Pancreas (tissue), 10 donors: ENCODE data around the gene CSTPP1. TPM values are rescaled to one million over a fixed set of nuclear protein-coding genes. Genes with fewer than 3 reads are reported as not detected.
"Not testable (repeated sequence)": the region's sequence is repeated elsewhere in the genome, so short reads cannot be mapped to it uniquely, and the experiment has no call there.

Source experiments
- ATAC-seq, 4 donors: fragments of 200-7000 bp; cut with Tn5 transposase; one replicate each; pipeline versions ENCODE4 v1.8.0 to v1.9.1; 2020; ENCODE audit warnings: mild to moderate bottlenecking in 4 of 4, moderate library complexity in 4 of 4
- DNase-seq, 6 donors: peaks; one replicate each; pipeline ENCODE4 v3.0.0-alpha.2; 2020
- FAIRE-seq: peaks from 2 replicates; lab custom pipeline; 2012; peaks lifted over from hg19 to GRCh38; lab: Jason Lieb, UNC
- H3K27ac ChIP-seq, 4 donors: fragments of 200-600 bp; sonication (generic); 1 replicate in 3 of 4; 2 replicates in 1 of 4; pipeline versions ENCODE4 v1.5.0 to v1.8.0; 2020
- H3K27me3 ChIP-seq, 4 donors: fragments of 200-600 bp; one replicate each; pipeline ENCODE4 v1.8.0; 2021
- H3K36me3 ChIP-seq, 3 donors: fragments of 200-600 bp; sonication (generic) in 1 of 3; one replicate each; pipeline versions ENCODE4 v1.5.0 to v1.8.0; 2020 to 2021
- H3K4me1 ChIP-seq, 3 donors: fragments of 200-600 bp; one replicate each; pipeline ENCODE4 v1.8.0; 2021
- H3K4me3 ChIP-seq, 4 donors: fragments of 200-600 bp; sonication (generic) in 2 of 4; one replicate each; pipeline versions ENCODE4 v1.5.0 to v1.8.0; 2020 to 2021
- H3K9me3 ChIP-seq, 4 donors: fragments of 200-600 bp; one replicate each; pipeline ENCODE4 v1.8.0; 2021
- WGBS, 2 donors: extraction: QIAGEN DNeasy Blood & Tissue Kit; methylation state at CpG; one replicate each; pipeline ENCODE4 v1.1.7; 2013; 5-methylcytosine and 5-hydroxymethylcytosine counted together
- intact Hi-C, 3 donors: fragments of 100-400 bp; cut with DNase I; formaldehyde crosslinking; loops; one replicate each; pipeline versions ENCODE4 v1.11.1 to v1.14.2; 2022
- polyA plus RNA-seq, 2 donors: library from polyadenylated mRNA; stranded (reverse); fragments of 200-250 nt; gene quantifications; one replicate each; pipeline ENCODE4 v1.2.3, GENCODE V29; 2013
- total RNA-seq, 6 donors: library from RNA; stranded (reverse); fragmentation: NEBNext Ultra II Directional in 4 of 6; extraction: Animal tissue kit (Norgen Biotek cat#: 25700) in 4 of 6; gene quantifications; one replicate each; pipeline versions ENCODE4 v1.2.1 to v1.2.4, GENCODE V29; 2021 to 2023
- TF ChIP-seq, protein P1 (sequence below), 4 donors: fragments of 200-600 bp; sonication (generic) in 3 of 4; IDR thresholded peaks; one replicate each; pipeline versions ENCODE4 v1.5.0 to v1.8.0; 2021; ENCODE audit warnings: antibody characterized with exemption in 4 of 4
- donor health status: healthy with polysubstance abuse.
- donor health status: DM: no; HTN: no; CAD: no; lungs with moderate emphysema.
- donor health status: DM: no; HTN: no; CAD: no.
- donor health status: control.
- donor health status: control.
- donor health status: Bipolar disorder and iron deficiency.
- donor health status: DM: yes; HTN: yes; CAD: no.
- donor health status: DM: no; HTN: no; CAD: no.
- donor health status: DM: no; HTN: no; CAD: no.
- donor health status: DM: yes; HTN: yes; CAD: no.

Gene CSTPP1
- total and polyA plus RNA-seq, 8 donors, result 9.7 to 23.6 (median 14.0) TPM

DNA sequence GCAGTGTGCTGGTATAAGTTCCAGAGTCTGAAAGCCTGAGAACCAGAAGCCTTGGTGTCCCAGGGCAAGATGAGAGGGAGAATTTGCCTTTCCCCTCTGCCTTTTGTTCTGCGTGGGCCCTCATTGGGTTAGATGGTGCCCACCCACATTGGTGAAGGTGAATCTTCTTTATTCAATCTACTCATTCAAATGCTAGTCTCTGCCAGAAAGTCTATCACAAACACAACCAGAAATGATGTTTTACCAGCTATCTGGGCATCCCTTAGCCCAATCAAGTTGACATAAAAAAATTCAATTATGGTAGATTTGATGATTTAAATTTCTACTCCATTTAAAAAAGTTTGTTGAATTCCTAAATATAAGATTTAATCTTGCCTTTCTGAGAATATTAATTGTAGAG is 22.2 kb downstream of the CSTPP1 start:
- Histone ChIP-seq H3K4me1 (no peaks in the 10 kb centered on the region), H3K36me3 (no peaks in the 10 kb centered on the region), H3K9me3 (no peaks in the 10 kb centered on the region), H3K27me3 (no peaks in the 10 kb centered on the region), H3K4me3 (no peak overlapping the region), H3K27ac (no peak overlapping the region)
- ATAC-seq, result no peak
- FAIRE-seq, result no peak
- TF ChIP-seq, protein P1, sequence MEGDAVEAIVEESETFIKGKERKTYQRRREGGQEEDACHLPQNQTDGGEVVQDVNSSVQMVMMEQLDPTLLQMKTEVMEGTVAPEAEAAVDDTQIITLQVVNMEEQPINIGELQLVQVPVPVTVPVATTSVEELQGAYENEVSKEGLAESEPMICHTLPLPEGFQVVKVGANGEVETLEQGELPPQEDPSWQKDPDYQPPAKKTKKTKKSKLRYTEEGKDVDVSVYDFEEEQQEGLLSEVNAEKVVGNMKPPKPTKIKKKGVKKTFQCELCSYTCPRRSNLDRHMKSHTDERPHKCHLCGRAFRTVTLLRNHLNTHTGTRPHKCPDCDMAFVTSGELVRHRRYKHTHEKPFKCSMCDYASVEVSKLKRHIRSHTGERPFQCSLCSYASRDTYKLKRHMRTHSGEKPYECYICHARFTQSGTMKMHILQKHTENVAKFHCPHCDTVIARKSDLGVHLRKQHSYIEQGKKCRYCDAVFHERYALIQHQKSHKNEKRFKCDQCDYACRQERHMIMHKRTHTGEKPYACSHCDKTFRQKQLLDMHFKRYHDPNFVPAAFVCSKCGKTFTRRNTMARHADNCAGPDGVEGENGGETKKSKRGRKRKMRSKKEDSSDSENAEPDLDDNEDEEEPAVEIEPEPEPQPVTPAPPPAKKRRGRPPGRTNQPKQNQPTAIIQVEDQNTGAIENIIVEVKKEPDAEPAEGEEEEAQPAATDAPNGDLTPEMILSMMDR (IDR thresholded peaks at IDR 0.05), result no peak
- WGBS, 2 donors, result 100% methylated on average over 1 of the region's 1 CpG
- intact Hi-C loops, result no loop called here
- no peak for DNase-seq

DNA sequence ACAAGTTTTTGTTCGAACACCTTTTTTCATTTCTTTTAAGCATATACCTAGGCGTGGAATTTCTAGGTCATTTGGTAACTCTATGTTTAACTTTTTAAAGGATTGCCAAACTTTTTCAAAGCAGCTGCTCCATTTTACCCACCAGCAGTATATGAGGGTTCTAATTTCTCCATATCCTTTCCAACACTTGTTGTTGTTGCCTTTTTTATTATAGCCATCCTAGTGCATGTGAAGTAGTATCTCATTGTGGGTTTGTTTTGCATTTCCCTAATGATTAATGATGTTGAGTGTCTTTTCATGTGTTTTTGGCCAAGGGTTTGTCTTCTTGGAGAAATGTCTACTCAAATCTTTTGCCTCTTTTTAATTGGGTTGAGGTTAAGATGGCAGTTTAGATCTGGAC is 24.5 kb downstream of the CSTPP1 start:
- TF ChIP-seq, protein P1 (IDR thresholded peaks at IDR 0.05), result no peak
- Histone ChIP-seq H3K27ac (no peak overlapping the region), H3K27me3 (no peaks in the 10 kb centered on the region), H3K9me3 (no peaks in the 10 kb centered on the region), H3K4me1 (no peaks in the 10 kb centered on the region), H3K36me3 (no peaks in the 10 kb centered on the region), H3K4me3 (no peak overlapping the region)
- intact Hi-C loops, result no loop called here
- no peak for DNase-seq
- no peak for ATAC-seq
- FAIRE-seq, result no peak
- WGBS, 2 donors, result 96 to 98% methylated on average over 2 of the region's 2 CpGs

DNA sequence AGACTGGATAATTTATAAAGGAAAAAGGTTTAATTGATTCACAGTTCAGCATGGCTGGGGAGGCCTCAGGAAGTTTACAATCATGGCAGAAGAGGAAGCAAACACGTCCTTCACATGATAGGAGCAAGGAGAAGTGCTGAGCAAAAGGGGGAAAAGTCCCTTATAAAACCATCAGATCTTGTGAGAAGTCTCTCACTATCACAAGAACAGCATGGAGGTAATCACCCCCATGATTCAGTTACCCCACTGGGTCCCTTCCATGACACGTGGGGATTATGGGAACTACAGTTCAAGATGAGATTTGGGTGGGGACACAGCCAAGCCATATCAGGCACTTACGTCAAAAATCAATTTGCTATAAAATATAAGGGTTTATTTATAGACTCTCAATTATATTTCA is 25.3 kb downstream of the CSTPP1 start:
- DNase-seq, H3K4me3 ChIP-seq, H3K36me3 ChIP-seq, FAIRE-seq, H3K9me3 ChIP-seq, H3K4me1 ChIP-seq, H3K27ac ChIP-seq, intact Hi-C loops, H3K27me3 ChIP-seq, ATAC-seq: not testable (repeated sequence)
- 90 to 94% methylated on average over 3 of the region's 3 CpGs for WGBS, 2 donors

DNA sequence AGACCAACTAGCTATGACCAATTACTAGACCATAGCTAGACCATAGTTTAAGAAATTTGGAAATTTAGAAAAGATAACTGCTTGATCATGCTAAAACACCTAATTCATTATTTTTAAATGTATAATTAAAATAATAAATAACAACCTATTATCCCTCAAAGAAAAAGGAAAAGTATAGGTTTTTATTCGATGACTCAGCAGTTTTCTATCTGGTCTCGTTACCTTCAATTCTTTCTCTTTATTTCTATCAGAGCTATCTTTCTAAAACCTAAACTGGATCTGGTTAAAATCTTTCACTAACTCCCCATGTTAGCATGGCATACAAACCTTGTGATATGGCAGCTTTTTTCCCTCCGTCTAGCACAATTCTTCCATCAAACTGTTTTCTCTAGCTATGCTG is 27.3 kb downstream of the CSTPP1 start:
- WGBS, 2 donors, result 95 to 99% methylated on average over 3 of the region's 3 CpGs
- Histone ChIP-seq H3K27ac (no peak overlapping the region), H3K27me3 (no peaks in the 10 kb centered on the region), H3K4me1 (no peaks in the 10 kb centered on the region), H3K4me3 (no peak overlapping the region), H3K9me3 (no peaks in the 10 kb centered on the region), H3K36me3 (no peaks in the 10 kb centered on the region)
- DNase-seq, result no peak
- intact Hi-C loops, result no loop called here
- TF ChIP-seq, protein P1 (IDR thresholded peaks at IDR 0.05), result no peak
- no peak for FAIRE-seq
- ATAC-seq, result no peak

DNA sequence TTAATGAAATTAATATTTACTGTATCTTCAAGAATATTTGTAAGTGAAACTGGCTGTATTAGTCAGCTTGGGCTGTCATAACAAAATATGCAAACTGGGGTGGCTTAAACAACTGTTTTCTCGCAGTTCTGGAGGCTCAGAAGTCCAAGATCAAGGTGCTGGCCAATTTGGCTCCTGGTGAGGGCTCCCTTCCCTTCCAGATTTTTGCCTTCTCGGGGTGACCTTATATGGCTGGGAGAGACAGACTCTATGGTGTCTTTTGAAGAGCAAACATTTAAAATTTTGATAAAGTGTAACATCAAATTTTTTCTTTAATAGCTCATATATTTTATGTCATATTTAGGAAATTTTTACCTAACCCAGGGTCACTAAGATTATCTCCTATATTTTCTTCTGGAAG is 30.2 kb downstream of the CSTPP1 start:
- DNase-seq (no peak), ATAC-seq (no peak), FAIRE-seq (no peak)
- H3K27me3 ChIP-seq, result no peaks in the 10 kb centered on the region
- WGBS, 2 donors, result 72 to 76% methylated on average over 2 of the region's 2 CpGs
- intact Hi-C loops, result no loop called here
- no peaks in the 10 kb centered on the region for H3K4me1 ChIP-seq
- no peaks in the 10 kb centered on the region for H3K36me3 ChIP-seq
- H3K27ac ChIP-seq, result no peak overlapping the region
- H3K9me3 ChIP-seq, result no peaks in the 10 kb centered on the region
- TF ChIP-seq, protein P1 (IDR thresholded peaks at IDR 0.05), result no peak
- no peak overlapping the region for H3K4me3 ChIP-seq
